ENCODE results near the gene KIAA1671.
"Not testable (repeated sequence)": the region's sequence is repeated elsewhere in the genome, so short reads cannot be mapped to it uniquely, and the experiment has no call there.

KIAA1671 gene

DNA sequence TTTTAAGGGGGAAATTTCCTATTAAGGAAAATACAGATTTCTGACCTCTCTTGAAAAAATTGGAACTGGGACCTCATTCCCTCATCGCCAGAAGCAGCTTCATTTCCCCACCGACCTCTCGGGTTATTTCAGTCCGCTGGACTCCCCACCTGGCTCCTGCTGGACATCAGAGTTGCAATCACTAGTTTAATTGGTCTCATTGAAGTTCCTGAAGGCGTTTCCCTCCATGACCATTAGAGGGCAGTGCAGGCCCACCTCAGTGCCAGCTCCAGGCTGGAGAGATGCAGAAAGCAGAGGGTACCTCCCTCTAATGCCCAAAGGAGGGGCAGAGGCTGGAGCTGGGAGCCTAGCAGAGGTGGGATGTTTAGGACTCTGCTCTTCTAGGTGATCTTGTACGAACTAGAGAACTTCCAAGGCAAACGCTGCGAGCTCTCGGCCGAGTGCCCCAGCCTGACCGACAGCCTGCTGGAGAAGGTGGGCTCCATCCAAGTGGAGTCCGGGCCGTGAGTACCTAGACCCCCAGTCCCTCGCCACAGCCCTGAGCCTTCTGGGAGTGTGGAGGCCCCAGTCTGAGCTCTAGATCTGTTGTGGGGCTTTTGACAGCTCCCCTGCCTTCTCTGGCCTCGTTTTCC, 249.9 kb downstream of the KIAA1671 start:
- no peak for DNase-seq (ENCODE audit: low read depth)

- no peak for DNase-seq (ENCODE audit: low read depth)
These were observed 250.6 kb downstream of the KIAA1671 start for GRCh38 chr22:25203082-25203481.

- DNase-seq (ENCODE audit: low read depth), result not testable (repeated sequence)
These were observed 252.0 kb downstream of the KIAA1671 start for GRCh38 chr22:25204547-25204946.

DNA sequence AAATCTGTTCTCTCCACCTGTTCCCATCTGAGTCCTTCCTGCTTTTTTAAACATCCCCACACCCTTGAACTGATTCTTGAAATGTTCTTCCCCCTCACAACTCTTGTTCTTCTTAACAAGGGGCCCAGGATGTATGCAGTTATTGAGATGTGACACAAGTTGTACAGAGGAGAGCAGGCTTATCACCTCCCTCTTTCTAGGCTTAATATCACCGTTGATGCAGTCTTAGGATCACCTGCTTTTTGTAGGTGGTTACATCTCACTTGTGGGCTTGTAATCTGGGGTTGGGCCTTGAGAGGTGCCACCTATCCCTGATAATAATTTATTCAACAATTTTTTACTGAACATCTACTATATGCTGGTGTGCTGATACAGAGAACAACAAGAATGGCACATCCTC, 253.3 kb downstream of the KIAA1671 start:
- DNase-seq (ENCODE audit: low read depth), result no peak

GRCh38 chr22:25206998-25207397, 254.5 kb downstream of the KIAA1671 start:
- DNase-seq (ENCODE audit: low read depth), result no peak

DNA sequence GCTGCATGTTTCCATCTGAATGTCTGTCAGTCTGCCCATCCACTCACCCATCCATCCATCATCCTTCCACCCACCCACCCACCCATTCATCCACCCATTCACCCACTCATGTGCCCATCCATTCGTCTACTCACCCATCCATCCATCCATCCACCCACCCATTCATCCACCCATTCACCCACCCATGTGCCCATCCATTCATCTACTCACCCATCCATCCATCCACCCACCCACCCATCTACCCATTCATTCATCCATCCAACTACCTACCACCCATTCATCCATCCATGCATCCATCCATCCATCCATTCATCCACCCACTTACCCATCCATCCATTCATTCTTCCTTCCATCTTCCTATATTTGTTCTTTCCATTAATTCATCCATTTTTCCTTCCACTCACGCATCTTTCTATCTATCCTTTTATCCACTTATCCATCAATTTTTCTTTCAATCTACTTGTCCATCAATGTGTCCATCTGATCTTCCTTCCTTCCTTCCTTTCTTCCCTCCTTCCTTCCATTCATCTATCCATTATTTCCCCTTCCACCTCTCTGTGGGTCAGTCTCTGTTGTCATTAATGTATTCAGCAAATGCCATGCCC, 255.1 kb downstream of the KIAA1671 start:
- no peak for DNase-seq (ENCODE audit: low read depth)

DNA sequence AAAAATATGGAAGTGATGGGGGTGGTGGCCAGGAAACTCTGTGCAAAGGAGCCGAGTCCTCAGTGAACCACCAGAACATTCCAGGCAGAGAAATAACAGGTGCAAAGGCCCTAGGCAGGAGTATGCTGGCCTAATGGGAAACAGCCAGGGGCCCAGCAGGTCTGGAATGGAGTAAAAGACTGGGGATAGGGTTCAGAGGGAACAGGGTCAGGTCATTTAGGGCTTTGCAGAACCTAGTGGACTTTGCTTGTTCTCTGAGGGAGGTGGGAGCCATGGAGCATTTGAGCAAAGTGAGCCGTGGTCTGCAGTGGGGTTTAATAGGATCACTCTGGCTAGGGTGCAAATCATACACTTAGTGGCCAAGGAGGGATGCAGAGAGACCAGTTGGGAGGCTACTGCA, 255.8 kb downstream of the KIAA1671 start:
- no peak for DNase-seq (ENCODE audit: low read depth)

GRCh38 chr22:25208743-25209505, 256.4 kb downstream of the KIAA1671 start:
- no peak for DNase-seq (ENCODE audit: low read depth)

- no peak for DNase-seq (ENCODE audit: low read depth)
These were observed 258.3 kb downstream of the KIAA1671 start for GRCh38 chr22:25210793-25211192.

- no peak for DNase-seq (ENCODE audit: low read depth)
These were observed 259.8 kb downstream of the KIAA1671 start for GRCh38 chr22:25212337-25212736.

DNA sequence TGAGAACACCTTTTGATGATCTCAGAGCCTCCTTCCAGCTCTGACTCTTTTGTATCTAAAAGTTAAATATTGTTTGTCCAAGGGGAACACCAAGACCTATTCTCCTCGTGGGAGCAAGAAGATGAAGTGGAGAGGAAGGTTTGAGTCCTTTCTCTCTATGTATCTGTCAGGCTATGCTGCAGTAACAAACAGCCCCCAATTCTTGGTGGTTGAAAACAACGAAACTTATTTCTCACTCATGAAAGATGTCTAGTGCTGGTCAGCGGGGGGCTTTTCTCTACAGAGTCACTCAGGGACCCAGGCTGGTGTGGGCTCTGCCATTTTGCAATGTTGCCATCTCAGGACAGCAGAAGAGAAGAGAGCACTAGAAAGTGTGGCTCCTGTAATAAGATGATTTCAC, 260.7 kb downstream of the KIAA1671 start:
- no peak for DNase-seq (ENCODE audit: low read depth)

DNA sequence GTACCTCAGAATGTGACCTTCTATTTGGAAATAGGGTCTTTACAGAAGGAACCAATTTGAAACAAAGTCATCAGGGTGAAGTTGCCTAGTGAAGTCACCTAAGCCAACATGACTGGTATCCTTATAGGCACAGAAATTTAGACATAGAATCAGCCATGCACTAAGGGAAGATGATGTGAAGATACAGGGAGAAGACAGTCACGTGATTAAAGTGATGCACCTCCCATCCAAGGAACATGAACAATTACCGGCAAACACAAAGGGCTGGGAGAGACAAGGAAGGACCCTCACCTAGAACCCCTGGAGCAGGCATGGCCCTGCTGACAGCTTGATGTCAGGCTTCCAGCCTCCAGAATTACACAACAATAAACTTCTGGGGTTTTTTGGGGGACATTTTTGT, 263.7 kb downstream of the KIAA1671 start:
- DNase-seq (ENCODE audit: low read depth), result no peak

DNA sequence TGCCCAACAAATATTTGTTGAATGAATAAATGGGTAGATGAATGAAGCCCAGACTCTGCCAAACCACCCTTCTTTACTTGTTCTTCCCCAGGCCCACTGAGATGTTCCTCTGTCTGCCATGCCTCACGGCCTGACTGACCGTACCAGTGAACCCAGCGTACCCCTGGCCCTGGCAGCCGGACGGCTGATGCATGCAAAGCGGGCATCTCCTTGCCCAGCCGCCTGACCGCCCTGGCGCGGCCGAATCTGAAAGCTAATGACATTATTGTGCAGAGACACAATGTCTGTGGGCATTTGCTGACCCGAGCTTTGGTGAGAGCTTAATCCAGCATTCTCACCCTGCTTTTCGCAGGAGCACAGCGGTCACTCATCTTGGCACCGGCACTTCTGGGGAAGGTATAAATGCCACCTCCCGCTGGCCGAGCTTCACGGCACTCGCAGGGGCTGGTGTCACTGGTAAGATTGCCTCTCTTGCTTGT, 266.7 kb downstream of the KIAA1671 start, which contains the start of gene CRYBB2:
CRYBB2 (plus strand) TSS at position 429 of the 479 bp plus-strand sequence. CDS start 1,791 bp downstream, outside the sequence.
- no peak for DNase-seq (ENCODE audit: low read depth)

DNA sequence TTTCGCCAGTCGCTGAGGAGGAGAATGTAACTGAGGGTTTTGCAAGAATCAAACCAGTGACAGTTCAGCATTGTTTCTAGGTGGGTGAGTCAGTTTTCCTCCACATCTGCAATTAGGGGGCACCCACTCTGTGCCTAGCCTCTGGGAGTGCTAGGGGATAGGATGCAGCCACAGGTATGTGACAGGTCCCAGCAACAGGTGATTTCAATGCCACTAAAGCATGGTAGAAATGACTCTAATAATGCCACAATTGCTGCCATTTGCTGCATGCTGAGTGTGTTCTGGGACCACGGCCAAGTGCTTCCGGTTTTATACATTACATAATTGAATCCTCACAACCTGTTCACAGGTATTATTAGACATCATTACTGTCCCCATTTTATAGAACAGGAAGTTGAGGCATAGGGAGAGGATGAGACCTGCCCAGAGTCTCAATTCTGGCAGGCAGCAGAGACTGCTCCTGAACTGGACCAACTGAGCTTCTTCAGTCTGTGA, 267.5 kb downstream of the KIAA1671 start:
- DNase-seq (ENCODE audit: low read depth), result no peak

DNA sequence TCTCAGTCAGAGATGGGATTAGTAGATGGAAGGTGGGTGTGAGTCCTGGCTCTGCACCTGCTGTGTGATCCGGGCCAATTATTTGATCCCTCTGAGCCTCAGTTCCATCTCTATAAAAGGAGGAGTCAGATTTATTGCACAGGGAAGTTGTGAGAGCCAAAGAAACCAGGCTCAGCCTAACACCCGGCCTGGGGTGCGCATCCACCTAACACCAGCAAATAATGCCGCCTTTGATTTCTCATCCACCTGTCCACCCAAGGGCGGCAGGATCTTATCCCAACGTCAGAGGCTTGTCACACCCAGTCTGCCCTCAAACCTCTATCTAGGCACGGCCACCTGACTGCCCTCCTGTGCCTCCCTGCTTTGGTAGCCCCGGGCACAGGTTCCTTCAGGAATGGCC, 269.3 kb downstream of the KIAA1671 start:
- no peak for DNase-seq (ENCODE audit: low read depth)

DNA sequence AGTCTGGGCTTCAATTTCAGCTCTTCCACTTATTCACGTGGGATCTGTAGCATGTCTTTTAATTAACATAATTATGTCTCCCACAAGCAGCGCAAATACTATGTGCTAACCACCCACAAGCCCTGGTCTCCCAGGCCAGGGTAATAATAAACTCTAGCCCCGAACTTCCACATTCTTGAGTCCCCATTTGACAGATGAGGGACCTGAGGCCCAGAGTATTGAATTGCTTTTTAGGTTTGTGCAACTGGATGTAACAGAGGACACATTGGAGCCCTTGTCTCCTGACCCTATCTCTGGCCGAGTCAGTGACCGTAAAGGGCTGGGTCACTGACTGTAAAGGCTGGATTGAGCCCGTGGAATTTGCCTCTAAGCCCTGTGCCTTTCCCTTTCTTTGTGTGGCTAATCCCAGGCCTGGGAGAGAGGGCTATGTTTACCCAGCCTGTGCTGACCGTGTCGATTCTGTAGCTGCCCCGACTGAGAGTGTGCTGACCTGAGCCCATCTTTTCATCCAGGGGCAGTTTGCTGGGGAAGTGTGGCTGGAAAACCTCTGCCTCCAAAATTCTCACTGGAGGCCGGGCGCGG, 270.8 kb downstream of the KIAA1671 start:
- DNase-seq (ENCODE audit: low read depth), result no peak

GRCh38 chr22:25228822-25229221, 276.3 kb downstream of the KIAA1671 start:
- DNase-seq (ENCODE audit: low read depth), result no peak

DNA sequence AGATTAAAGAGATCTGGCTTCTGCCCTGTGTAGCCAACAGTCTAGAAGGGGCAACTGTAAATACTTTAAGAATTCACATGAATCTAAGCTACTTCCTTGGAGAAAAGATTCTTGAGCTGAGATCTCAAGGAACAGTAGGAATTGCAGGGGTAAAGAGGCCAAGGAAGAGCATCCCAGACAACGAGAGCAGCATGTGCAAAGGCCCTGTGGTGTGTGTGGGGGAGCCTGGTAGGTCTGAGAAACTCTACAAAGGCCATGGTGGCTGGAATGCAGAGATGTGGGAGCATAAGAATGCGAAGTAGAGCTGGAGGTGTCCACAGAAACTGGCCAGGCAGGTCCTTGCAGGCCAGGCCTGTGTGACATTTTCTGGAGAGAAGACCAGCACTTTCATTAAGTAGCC, 278.2 kb downstream of the KIAA1671 start:
- not testable (repeated sequence) for DNase-seq (ENCODE audit: low read depth)

GRCh38 chr22:25232301-25232700, 279.8 kb downstream of the KIAA1671 start:
- DNase-seq (ENCODE audit: low read depth), result peak; percentile 5

GRCh38 chr22:25233706-25234105, 281.2 kb downstream of the KIAA1671 start:
- DNase-seq (ENCODE audit: low read depth), result not testable (repeated sequence)

- DNase-seq (ENCODE audit: low read depth), result peak; percentile 7
These were observed 283.2 kb downstream of the KIAA1671 start for GRCh38 chr22:25235547-25236290.

- DNase-seq (ENCODE audit: low read depth), result no peak
These were observed 283.9 kb downstream of the KIAA1671 start for GRCh38 chr22:25236417-25236816.

Data from GM04503 (cell line).